GM12891 (cell line): ENCODE data around the gene VPS52. TPM values are rescaled to one million over a fixed set of nuclear protein-coding genes. Genes with fewer than 3 reads are reported as not detected.

Experiments used
- DNase-seq: peaks from one replicate; pipeline ENCODE4 v3.0.0; 2011; ENCODE audit warnings: low spot score; ENCODE audit not compliant: insufficient read length
- FAIRE-seq: peaks from 2 replicates; lab custom pipeline; 2011; peaks lifted over from hg19 to GRCh38; lab: Jason Lieb, UNC
- PAX5 ChIP-seq: IDR thresholded peaks from 2 replicates; pipeline ENCODE4 v1.6.1; 2011; ENCODE audit warnings: low read length, moderate library complexity, mild to moderate bottlenecking; ENCODE audit not compliant: insufficient read depth, severe bottlenecking
- POLR2A ChIP-seq: IDR thresholded peaks from 2 replicates; pipeline ENCODE4 v1.6.1; 2011; ENCODE audit warnings: low read depth, low read length, control low read depth
- POLR2AphosphoS5 ChIP-seq: IDR thresholded peaks from 2 replicates; pipeline ENCODE4 v1.6.1; 2011; ENCODE audit warnings: low read depth, low read length, control low read depth
- POU2F2 ChIP-seq: IDR thresholded peaks from 2 replicates; pipeline ENCODE4 v1.6.1; 2011; ENCODE audit warnings: low read depth, mild to moderate bottlenecking, control low read depth, low read length, moderate library complexity
- SPI1 ChIP-seq: IDR thresholded peaks from 2 replicates; pipeline ENCODE4 v1.6.1; 2011; ENCODE audit warnings: low read depth, low read length, control low read depth
- TAF1 ChIP-seq: IDR thresholded peaks from 2 replicates; pipeline ENCODE4 v1.6.1; 2011; ENCODE audit warnings: low read depth, low read length, control low read depth
- polyA plus RNA-seq: library from polyadenylated mRNA; unstranded; fragments of >200 nt; gene quantifications from one replicate; pipeline ENCODE4 v1.2.1, GENCODE V29; 2012; ENCODE audit warnings: low read depth, missing spikeins, inconsistent platforms; ENCODE audit not compliant: missing spikeins

Gene VPS52
- polyA plus RNA-seq = 30.4 TPM

- peak; percentile 100 for TF ChIP-seq POLR2AphosphoS5
- TF ChIP-seq POLR2A = peak; percentile 100
- no peak for TF ChIP-seq PAX5
- peak; percentile 96 for TF ChIP-seq POU2F2
- peak; percentile 99 for TF ChIP-seq TAF1
- peak; percentile 68 for TF ChIP-seq SPI1
- DNase-seq (peak; percentile 66), FAIRE-seq (peak; percentile 96)
Observed at GRCh38 chr6:33271468-33272274, at the start of gene VPS52, which contains the start of gene RPS18. Gene VPS52 (minus strand): TSS chr6:33271876. CDS start chr6:33271675, 201 bp downstream. Gene RPS18 (plus strand): TSS chr6:33272075. CDS start chr6:33272120, 45 bp downstream.

- DNase-seq (no peak), FAIRE-seq (no peak)
- TF ChIP-seq SPI1 = no peak
- TF ChIP-seq POU2F2 = no peak
- TF ChIP-seq TAF1 = no peak
- no peak for TF ChIP-seq POLR2AphosphoS5
- TF ChIP-seq PAX5 = no peak
- no peak for TF ChIP-seq POLR2A
Observed at GRCh38 chr6:33321227-33321626, 49.6 kb upstream of the VPS52 start.

GRCh38 chr6:33320315-33321181, 48.9 kb upstream of the VPS52 start:
- no peak for FAIRE-seq
- DNase-seq = no peak
- TF ChIP-seq SPI1 (no peak), POU2F2 (no peak), POLR2AphosphoS5 (no peak), TAF1 (no peak), PAX5 (no peak), POLR2A (no peak)

GRCh38 chr6:33319939-33320314, 48.3 kb upstream of the VPS52 start:
- FAIRE-seq (no peak), DNase-seq (no peak)

GRCh38 chr6:33318426-33319073, 46.9 kb upstream of the VPS52 start:
- DNase-seq (no peak), FAIRE-seq (no peak)
- TF ChIP-seq POLR2AphosphoS5 (no peak), SPI1 (no peak), POU2F2 (no peak), PAX5 (no peak), POLR2A (no peak), TAF1 (no peak)

More at GRCh38 chr6:33319939-33320314, 48.3 kb upstream of the VPS52 start:
- TF ChIP-seq SPI1 (no peak), POLR2A (no peak), POU2F2 (no peak), POLR2AphosphoS5 (no peak), PAX5 (no peak), TAF1 (no peak)

- DNase-seq = peak; percentile 73
- peak; percentile 80 for FAIRE-seq
- TF ChIP-seq PAX5 = no peak
- TF ChIP-seq POLR2A = peak; percentile 44; the same call in 1 of the 2 replicates
Observed at GRCh38 chr6:33317669-33318425, 46.2 kb upstream of the VPS52 start, which contains the start of gene ZBTB22. Gene ZBTB22 (minus strand): TSS chr6:33317744. CDS start chr6:33316916, 828 bp downstream.

- no peak for FAIRE-seq
- no peak for DNase-seq
- TF ChIP-seq POLR2AphosphoS5 (no peak), POU2F2 (no peak), POLR2A (no peak), TAF1 (no peak), PAX5 (no peak), SPI1 (no peak)
Observed at GRCh38 chr6:33317419-33317668, 45.7 kb upstream of the VPS52 start.

GRCh38 chr6:33316603-33317418, 45.1 kb upstream of the VPS52 start:
- no peak for TF ChIP-seq TAF1
- DNase-seq (no peak), FAIRE-seq (no peak)
